GM12878 (cell line): Measurements from ENCODE around the gene RCCD1. TPM values are rescaled to one million over a fixed set of nuclear protein-coding genes. Genes with fewer than 3 reads are reported as not detected.
A peak's percentile ranks its signal among the peaks of the same experiment; 100 is the strongest.

ENCODE experiments used
- ATAC-seq: fragments of 200-7000 bp; cut with Tn5 transposase; 3 replicates; pipeline ENCODE4 v1.9.1; 2020; ENCODE audit warnings: mild to moderate bottlenecking, moderate library complexity
- BruUV-seq: library from RNA; stranded (reverse); fragments of 400-500 nt; replicated peaks from 2 replicates; lab custom pipeline; 2021; lab: Mats Ljungman, UMichigan
- CTCF ChIA-PET: fragments of 300-600 bp; sonication (Branson Sonifier 250); formaldehyde crosslinking; extraction: SDS; loops from one replicate; lab custom pipeline; 2021; ENCODE audit warnings: inconsistent platforms; lab: Yijun Ruan, JAX
- POLR2A ChIA-PET: fragments of 350-600 bp; formaldehyde crosslinking; extraction: SDS; loops from one replicate; lab custom pipeline; 2021; ENCODE audit warnings: inconsistent platforms; lab: Charles Lee
- RAD21 ChIA-PET: fragments of 300-600 bp; sonication (Branson Sonifier 250); formaldehyde crosslinking; loops from one replicate; lab custom pipeline; 2023; ENCODE audit warnings: antibody characterized with exemption; ENCODE audit not compliant: unreplicated experiment; lab: Charles Lee
- SMC1A ChIA-PET: fragments of 300-600 bp; sonication (Branson Sonifier 250); formaldehyde crosslinking; loops from one replicate; lab custom pipeline; 2023; ENCODE audit not compliant: unreplicated experiment, uncharacterized antibody; lab: Charles Lee
- DNase-seq: peaks from one replicate; pipeline ENCODE4 v3.0.0-alpha.2; 2011; ENCODE audit warnings: low read depth, low spot score
- FAIRE-seq: peaks from 3 replicates; lab custom pipeline; 2011; peaks lifted over from hg19 to GRCh38; lab: Jason Lieb, UNC
- H2AFZ ChIP-seq: 2 replicates; pipeline ENCODE4 v1.6.0; 2011; ENCODE audit warnings: low read depth, low read length, control low read depth; ENCODE audit not compliant: control insufficient read depth
- H3K27ac ChIP-seq: 2 replicates; pipeline ENCODE4 v1.5.1; 2011; ENCODE audit warnings: control low read depth; ENCODE audit not compliant: control insufficient read depth, insufficient read depth
- H3K27me3 ChIP-seq, 2 experiments: replicated peaks in 1 of 2; 2 replicates each; pipeline versions ENCODE4 v1.6.0 to v1.6.1; 2011; ENCODE audit warnings: low read length in 1 of 2; ENCODE audit not compliant: control insufficient read depth in 2 of 2, insufficient read depth in 2 of 2
- H3K36me3 ChIP-seq, 2 experiments: 2 replicates each; pipeline ENCODE4 v1.5.1; 2011; ENCODE audit warnings: low read length in 1 of 2; ENCODE audit not compliant: control insufficient read depth in 2 of 2, insufficient read depth in 2 of 2
- H3K4me1 ChIP-seq: 2 replicates; pipeline ENCODE4 v1.6.1; 2011; ENCODE audit warnings: mild to moderate bottlenecking, low read length, moderate library complexity, mixed read lengths; ENCODE audit not compliant: control insufficient read depth, insufficient read depth
- H3K4me2 ChIP-seq: 2 replicates; pipeline ENCODE4 v1.6.0; 2011; ENCODE audit warnings: control low read depth; ENCODE audit not compliant: control insufficient read depth, insufficient read depth
- H3K4me3 ChIP-seq: fragments of 200-600 bp; sonication (generic); 2 replicates; pipeline ENCODE4 v1.5.1; 2016
- H3K79me2 ChIP-seq: 2 replicates; pipeline ENCODE4 v1.6.0; 2011; ENCODE audit warnings: low read length; ENCODE audit not compliant: control insufficient read depth, insufficient read depth
- H3K9ac ChIP-seq: 2 replicates; pipeline ENCODE4 v1.8.0; 2011; ENCODE audit warnings: low read length, control low read depth, mixed read lengths; ENCODE audit not compliant: control insufficient read depth, insufficient read depth
- H3K9me3 ChIP-seq: replicated peaks from 3 replicates; pipeline ENCODE4 v1.5.1; 2011; ENCODE audit warnings: mild to moderate bottlenecking, low read length; ENCODE audit not compliant: control insufficient read depth, insufficient read depth
- H4K20me1 ChIP-seq: 2 replicates; pipeline ENCODE4 v1.6.0; 2011; ENCODE audit not compliant: control insufficient read depth, insufficient read depth
- BHLHE40 ChIP-seq, 2 experiments: fragments of 450-650 bp in 1 of 2; IDR thresholded peaks; 2 replicates each; pipeline ENCODE4 v1.6.1; 2011 to 2017; ENCODE audit warnings: low read depth in 2 of 2, borderline replicate concordance in 1 of 2, improper control_type of control experiment in 1 of 2, low read length in 1 of 2, mild to moderate bottlenecking in 1 of 2
- CEBPB ChIP-seq, 2 experiments: fragments of 150-350 bp in 1 of 2; IDR thresholded peaks; 2 replicates each; pipeline ENCODE4 v1.6.1; 2012 to 2014; ENCODE audit warnings: low read depth in 2 of 2, low read length in 2 of 2, borderline replicate concordance in 1 of 2, inconsistent platforms in 1 of 2
- CHD1 ChIP-seq: IDR thresholded peaks from 2 replicates; pipeline ENCODE4 v1.6.1; 2012; ENCODE audit warnings: low read depth, low read length, improper control_type of control experiment
- ESRRA ChIP-seq: IDR thresholded peaks from 2 replicates; pipeline ENCODE4 v1.6.1; 2012; ENCODE audit warnings: mild to moderate bottlenecking, low read length, improper control_type of control experiment
- HCFC1 ChIP-seq: fragments of 150-350 bp; IDR thresholded peaks from 2 replicates; pipeline ENCODE4 v1.6.1; 2014; ENCODE audit warnings: low read length
- HDAC6 ChIP-seq: fragments of 200-600 bp; sonication (generic); IDR thresholded peaks from one replicate; pipeline ENCODE4 v1.8.0; 2017; ENCODE audit warnings: antibody characterized with exemption; ENCODE audit not compliant: unreplicated experiment
- IKZF1 ChIP-seq: fragments of 450-650 bp; conservative IDR thresholded peaks from 2 replicates; pipeline ENCODE4 v1.6.1; 2017; ENCODE audit warnings: antibody characterized with exemption, mild to moderate bottlenecking
- IRF5 ChIP-seq: fragments of 450-650 bp; IDR thresholded peaks from 2 replicates; pipeline ENCODE4 v1.6.1; 2017; ENCODE audit warnings: borderline replicate concordance
- JUND ChIP-seq: IDR thresholded peaks from 2 replicates; pipeline ENCODE4 v1.6.1; 2012; ENCODE audit warnings: low read depth, mild to moderate bottlenecking, low read length, improper control_type of control experiment, moderate library complexity
- PAX5 ChIP-seq: IDR thresholded peaks from 2 replicates; pipeline ENCODE4 v1.6.1; 2011; ENCODE audit warnings: low read depth, low read length, borderline replicate concordance
- PKNOX1 ChIP-seq: fragments of 450-650 bp; IDR thresholded peaks from 2 replicates; pipeline ENCODE4 v1.6.1; 2016; ENCODE audit warnings: mild to moderate bottlenecking
- POLR2A ChIP-seq: IDR thresholded peaks from 2 replicates; pipeline ENCODE4 v1.6.1; 2011; ENCODE audit warnings: low read depth, mild to moderate bottlenecking, low read length
- ZNF687 ChIP-seq: fragments of 450-650 bp; IDR thresholded peaks from 2 replicates; pipeline ENCODE4 v1.6.1; 2017; ENCODE audit warnings: mild to moderate bottlenecking, moderate library complexity
- WGBS: methylation state at CpG from one replicate; pipeline ENCODE4 v1.1.6; 2016; ENCODE audit warnings: low lambda C conversion rate; ENCODE audit not compliant: insufficient replicate concordance, insufficient coverage; ENCODE audit errors: missing lambda C conversion rate; 5-methylcytosine and 5-hydroxymethylcytosine counted together
- in situ Hi-C: fragments of 300-500 bp; cut with MboI; formaldehyde crosslinking; loops from 9 replicates; pipeline ENCODE4 v1.14.3; 2018; ENCODE audit warnings: mixed read lengths
- intact Hi-C: fragments of 100-400 bp; cut with micrococcal nuclease; formaldehyde crosslinking; loops from one replicate; pipeline ENCODE4 v1.14.2; 2022; ENCODE audit not compliant: unreplicated experiment
- polyA plus RNA-seq, 11 experiments: library from polyadenylated mRNA; depleted of rRNA in 4 of 11; unstranded in 6 of 11; stranded (reverse) in 5 of 11; fragments of >200 nt; fragmentation: Nextera tagmentation in 4 of 11; fragmentation: Illumina TruSeq in 1 of 11; extraction: Ambion mirVana in 4 of 11; extraction: Trizol in 1 of 11; gene quantifications; 1 replicate in 1 of 11; 2 replicates in 10 of 11; pipeline versions ENCODE4 v1.2.1 to v1.2.3, GENCODE V29; 2011 to 2016; ENCODE audit warnings: inconsistent platforms in 2 of 11, missing spikeins in 2 of 11, low read depth in 1 of 11
- total RNA-seq, 4 experiments: library from RNA; depleted of rRNA in 3 of 4; stranded (reverse); fragments of >200 nt in 3 of 4; fragmentation: Illumina TruSeq in 1 of 4; extraction: Trizol in 1 of 4; gene quantifications; 2 replicates each; pipeline versions ENCODE4 v1.2.1 to v1.2.3, GENCODE V29; 2013 to 2021

RCCD1 gene
- total and polyA plus RNA-seq, 10 of the 15 experiments (the other 5 are each of a cell fraction or from before 2014, with no cell fraction given): 5.2 to 30.4 (median 20.9) TPM

- TF ChIP-seq IRF5 (no peak), CEBPB (IDR thresholded peaks at IDR 0.05; ENCODE audit: borderline replicate concordance in 1 of 2, low read depth in 2 of 2, low read length in 2 of 2) (no peak), CHD1 (no peak), HCFC1 (0 out of 2 replicates have a peak, but pooled peaks have one; percentile 30), ESRRA (no peak), HDAC6 (no peak)
- TF ChIP-seq, all 136 proteins: peak for 18
Measured at GRCh38 chr15:90934256-90934948, 20.3 kb upstream of the RCCD1 start (continued).

GRCh38 chr15:90934949-90935751 is 19.5 kb upstream of the RCCD1 start, which contains the start of gene UNC45A:
Gene UNC45A, plus strand, starts transcription at chr15:90935285. Its CDS starts 40 bp downstream, at chr15:90935325.
- Histone ChIP-seq H4K20me1 (no peaks in the 10 kb centered on the region; the same call in 1 of the 2 replicates), H3K9me3 (no peaks in the 10 kb centered on the region), H2AFZ (peak within 1 kb of the TSS; percentile 91), H3K4me3 (peak within 1 kb of the TSS; percentile 79), H3K4me1 (peaks cover 31% of the 10 kb centered on the region), H3K9ac (peak within 1 kb of the TSS; percentile 89), H3K4me2 (peak within 1 kb of the TSS; percentile 91), H3K27ac (peak within 1 kb of the TSS; percentile 75), H3K27me3 (no peaks in the 10 kb centered on the region), H3K36me3 (peaks cover 3 to 5% of the 10 kb centered on the region in 2 experiments; a peak in 3 of 4 replicates), H3K79me2 (peaks cover 25% of the 10 kb centered on the region)
- DNase-seq (peak; percentile 60), ATAC-seq (peak; percentile 80), FAIRE-seq (peak; percentile 89)
- in situ Hi-C loops: no loop called here
- ChIA-PET POLR2A (interaction anchor here (0.5 to 7.0 kb wide), 15 partner anchors 10 to 933 kb away, joined by 3 to 113 read pairs (median 4); partner anchors contain the start of genes MAN2A2 and RCCD1), RAD21 (interaction anchor here (0.6 to 7.2 kb wide), 27 partner anchors 9 to 701 kb away, joined by 3 to 193 read pairs (median 4); partner anchors contain the start of genes BLM, CIB1, FES and GDPGP1), CTCF (interaction anchor here (0.6 to 18.1 kb wide), 35 partner anchors 9 to 863 kb away, joined by 3 to 480 read pairs (median 4); partner anchors contain the start of genes FES, MAN2A2, RCCD1 and VPS33B), SMC1A (interaction anchor here (0.7 to 9.2 kb wide), 14 partner anchors 11 to 703 kb away, joined by 3 to 225 read pairs (median 4); partner anchors contain the start of genes CRTC3, MAN2A2 and RCCD1)
- no TSS peak for BruUV-seq
- under 1% methylated on average over 36 of the region's 65 CpGs for WGBS
- intact Hi-C loops: loop anchor here (1.0 to 10.0 kb wide), 6 partner anchors 19 to 293 kb away; partner anchors contain the start of genes BLM and RCCD1
- TF ChIP-seq PAX5 (no peak), BHLHE40 (IDR thresholded peaks at IDR 0.05; ENCODE audit: borderline replicate concordance in 1 of 2, low read depth in 2 of 2, low read length in 1 of 2) (peak; percentile 89 to 97; a peak in 3 of 4 replicates), PKNOX1 (no peak; the same call in 1 of the 2 replicates), JUND (no peak), IKZF1 (0 out of 2 replicates have a peak, but pooled peaks have one; percentile 28), ZNF687 (no peak), POLR2A (peak; percentile 75)
